Skin epidermis (tissue), 12 donors: Measurements from ENCODE around the gene SPRYD7.

Experiments
- H3K27ac ChIP-seq, 21 experiments: fragments of 200-600 bp; sonication (generic) in 11 of 21; one replicate each; pipeline ENCODE4 v1.5.0; 2020; ENCODE audit warnings: mild to moderate bottlenecking in 3 of 21, inconsistent platforms in 2 of 21, moderate library complexity in 2 of 21
- H3K4me3 ChIP-seq, 7 experiments: fragments of 200-600 bp; sonication (generic) in 2 of 7; one replicate each; pipeline ENCODE4 v1.5.0; 2020; ENCODE audit warnings: inconsistent platforms in 2 of 7, mild to moderate bottlenecking in 2 of 7, moderate library complexity in 1 of 7

Gene SPRYD7

GRCh38 chr13:49869519-49869918, 66.6 kb downstream of the SPRYD7 start:
- H3K27ac ChIP-seq, result no peak overlapping the region
- H3K4me3 ChIP-seq, result no peak overlapping the region

- Histone ChIP-seq H3K27ac (no peak overlapping the region), H3K4me3 (no peak overlapping the region)
These were observed 68.3 kb downstream of the SPRYD7 start for GRCh38 chr13:49867834-49868233.

GRCh38 chr13:49865218-49865617, 70.9 kb downstream of the SPRYD7 start:
- H3K27ac ChIP-seq, result no peak overlapping the region
- no peak overlapping the region for H3K4me3 ChIP-seq

- H3K4me3 ChIP-seq, result no peak overlapping the region
- no peak overlapping the region for H3K27ac ChIP-seq
These were observed 71.6 kb downstream of the SPRYD7 start for GRCh38 chr13:49864509-49864908.
